Activated T-cell treated with anti-CD3 and anti-CD28 coated beads for 24 hours (primary cell): ENCODE results near the gene TBXAS1.

Source experiments
- DNase-seq: peaks from one replicate; pipeline ENCODE4 v3.0.0-alpha.2; 2020; ENCODE audit warnings: low read depth

The TBXAS1 gene

GRCh38 chr7:140050100-140050499 lies 221.0 kb downstream of the TBXAS1 start:
- DNase-seq: no peak

- no peak for DNase-seq
These were observed 222.8 kb downstream of the TBXAS1 start for GRCh38 chr7:140051820-140052219.

- no peak for DNase-seq
These were observed 224.9 kb downstream of the TBXAS1 start for GRCh38 chr7:140053812-140054539.

GRCh38 chr7:140054751-140055150 lies 225.7 kb downstream of the TBXAS1 start:
- DNase-seq: no peak

GRCh38 chr7:140055833-140056232 lies 226.8 kb downstream of the TBXAS1 start:
- no peak for DNase-seq

GRCh38 chr7:140056431-140057142 lies 227.5 kb downstream of the TBXAS1 start:
- DNase-seq: no peak

GRCh38 chr7:140057143-140057535 lies 228.1 kb downstream of the TBXAS1 start:
- no peak for DNase-seq

GRCh38 chr7:140058517-140058916 lies 229.5 kb downstream of the TBXAS1 start:
- no peak for DNase-seq

- peak; percentile 32 for DNase-seq
These were observed 230.5 kb downstream of the TBXAS1 start for GRCh38 chr7:140059273-140060242.

- DNase-seq: no peak
These were observed 231.2 kb downstream of the TBXAS1 start for GRCh38 chr7:140060243-140060630.

GRCh38 chr7:140060788-140061606 lies 231.9 kb downstream of the TBXAS1 start:
- no peak for DNase-seq

- no peak for DNase-seq
These were observed 232.5 kb downstream of the TBXAS1 start for GRCh38 chr7:140061607-140061930.

- no peak for DNase-seq
These were observed 233.1 kb downstream of the TBXAS1 start for GRCh38 chr7:140062118-140062527.

- peak; percentile 75 for DNase-seq
These were observed 233.7 kb downstream of the TBXAS1 start, which contains the start of gene PARP12 for GRCh38 chr7:140062528-140063299. Gene PARP12 (minus strand): TSS chr7:140062951. CDS start chr7:140062847, 104 bp downstream.

- DNase-seq: no peak
These were observed 238.0 kb downstream of the TBXAS1 start for GRCh38 chr7:140067052-140067451.

GRCh38 chr7:140068033-140068432 lies 239.0 kb downstream of the TBXAS1 start:
- DNase-seq: no peak

- no peak for DNase-seq
These were observed 240.4 kb downstream of the TBXAS1 start for GRCh38 chr7:140069298-140069949.
